ENCODE results near the gene MSRB1.
"Not testable (repeated sequence)": the region's sequence is repeated elsewhere in the genome, so short reads cannot be mapped to it uniquely, and the experiment has no call there.

The MSRB1 gene

GRCh38 chr16:1923299-1924034 is 19.5 kb downstream of the MSRB1 start:
- DNase-seq (ENCODE audit: low read depth): peak; percentile 38
- no peak for TF ChIP-seq CTCF (IDR thresholded peaks at IDR 0.05; ENCODE audit: insufficient read depth, low read depth, low read length, missing control alignments)
- no peak overlapping the region for H3K4me3 ChIP-seq (ENCODE audit: low read length)

- TF ChIP-seq CTCF (IDR thresholded peaks at IDR 0.05; ENCODE audit: insufficient read depth, low read depth, low read length, missing control alignments): no peak
- no peak for DNase-seq (ENCODE audit: low read depth)
- H3K4me3 ChIP-seq (ENCODE audit: low read length): no peak overlapping the region
Measured at GRCh38 chr16:1922357-1922756, 20.6 kb downstream of the MSRB1 start.

GRCh38 chr16:1920727-1921171 is 22.2 kb downstream of the MSRB1 start:
- no peak for TF ChIP-seq CTCF (IDR thresholded peaks at IDR 0.05; ENCODE audit: insufficient read depth, low read depth, low read length, missing control alignments)
- no peak for DNase-seq (ENCODE audit: low read depth)
- H3K4me3 ChIP-seq (ENCODE audit: low read length): no peak overlapping the region

- DNase-seq (ENCODE audit: low read depth); H3K4me3 ChIP-seq (ENCODE audit: low read length): not testable (repeated sequence)
Measured at GRCh38 chr16:1920122-1920521, 22.9 kb downstream of the MSRB1 start.

GRCh38 chr16:1919327-1919998 is 23.5 kb downstream of the MSRB1 start:
- DNase-seq (ENCODE audit: low read depth): no peak
- no peak overlapping the region for H3K4me3 ChIP-seq (ENCODE audit: low read length)
- TF ChIP-seq CTCF (IDR thresholded peaks at IDR 0.05; ENCODE audit: insufficient read depth, low read depth, low read length, missing control alignments): no peak

- no peak for TF ChIP-seq CTCF (IDR thresholded peaks at IDR 0.05; ENCODE audit: insufficient read depth, low read depth, low read length, missing control alignments)
- DNase-seq (ENCODE audit: low read depth): no peak
- H3K4me3 ChIP-seq (ENCODE audit: low read length): peak within 1 kb of the TSS; percentile 16
Measured at GRCh38 chr16:1918351-1919326, 24.4 kb downstream of the MSRB1 start, which contains the start of gene HS3ST6. HS3ST6 (minus strand) TSS chr16:1918415; CDS start chr16:1918323, 92 bp downstream.

All from epithelial cell of esophagus (primary cell).